MCF 10A (cell line): Measurements from ENCODE around the gene SPATA3. TPM values are rescaled to one million over a fixed set of nuclear protein-coding genes. Genes with fewer than 3 reads are reported as not detected.

Experiments
- BruUV-seq: library from RNA; stranded (reverse); fragments of 400-500 nt; replicated peaks from 2 replicates; lab custom pipeline; 2021; lab: Mats Ljungman, UMichigan
- CTCF ChIA-PET: fragments of 300-600 bp; sonication (Branson Sonifier 250); formaldehyde crosslinking; extraction: SDS; loops from one replicate; lab custom pipeline; 2021; ENCODE audit warnings: antibody characterized with exemption, inconsistent platforms; lab: Yijun Ruan, JAX
- POLR2A ChIA-PET: fragments of 300-600, 350-650 bp; sonication (Branson Sonifier 250); formaldehyde crosslinking; extraction: SDS; loops from one replicate; lab custom pipeline; 2020; ENCODE audit warnings: antibody characterized with exemption, inconsistent platforms; lab: Yijun Ruan, JAX
- DNase-seq: peaks from one replicate; pipeline ENCODE4 v3.0.0-alpha.2; 2018; ENCODE audit not compliant: unreplicated experiment
- H3K27ac Mint-ChIP-seq: one replicate; pipeline ENCODE4 v1.8.0; 2022; ENCODE audit warnings: mild to moderate bottlenecking, low read depth, mixed read lengths; ENCODE audit not compliant: unreplicated experiment
- H3K27me3 Mint-ChIP-seq: one replicate; pipeline ENCODE4 v1.8.0; 2022; ENCODE audit warnings: mixed read lengths; ENCODE audit not compliant: insufficient read depth, unreplicated experiment
- H3K36me3 Mint-ChIP-seq: one replicate; pipeline ENCODE4 v1.8.0; 2022; ENCODE audit warnings: mild to moderate bottlenecking, moderate library complexity, mixed read lengths; ENCODE audit not compliant: insufficient read depth, unreplicated experiment
- H3K4me1 Mint-ChIP-seq: one replicate; pipeline ENCODE4 v1.8.0; 2022; ENCODE audit warnings: mixed read lengths; ENCODE audit not compliant: insufficient read depth, unreplicated experiment
- H3K4me3 Mint-ChIP-seq: one replicate; pipeline ENCODE4 v1.8.0; 2022; ENCODE audit warnings: mild to moderate bottlenecking, moderate library complexity, mixed read lengths; ENCODE audit not compliant: unreplicated experiment
- H3K9me3 Mint-ChIP-seq: one replicate; pipeline ENCODE4 v1.8.0; 2022; ENCODE audit warnings: mixed read lengths; ENCODE audit not compliant: unreplicated experiment
- intact Hi-C: fragments of 100-400 bp; cut with micrococcal nuclease; formaldehyde crosslinking; loops from 2 replicates; pipeline ENCODE4 v1.14.1; 2022
- total RNA-seq: library from RNA; stranded (reverse); gene quantifications from 2 replicates; pipeline ENCODE4 v1.2.3, GENCODE V29; 2022
- TF ChIP-seq, protein P1 (sequence below): fragments of 200-600 bp; IDR thresholded peaks from one replicate; pipeline ENCODE4 v1.8.0; 2022; ENCODE audit warnings: antibody characterized with exemption, mild to moderate bottlenecking; ENCODE audit not compliant: unreplicated experiment

The SPATA3 gene
- total RNA-seq, 1 experiment from 2014 or later, result not detected

- intact Hi-C loops, result no loop called here
- TF ChIP-seq, protein P1, sequence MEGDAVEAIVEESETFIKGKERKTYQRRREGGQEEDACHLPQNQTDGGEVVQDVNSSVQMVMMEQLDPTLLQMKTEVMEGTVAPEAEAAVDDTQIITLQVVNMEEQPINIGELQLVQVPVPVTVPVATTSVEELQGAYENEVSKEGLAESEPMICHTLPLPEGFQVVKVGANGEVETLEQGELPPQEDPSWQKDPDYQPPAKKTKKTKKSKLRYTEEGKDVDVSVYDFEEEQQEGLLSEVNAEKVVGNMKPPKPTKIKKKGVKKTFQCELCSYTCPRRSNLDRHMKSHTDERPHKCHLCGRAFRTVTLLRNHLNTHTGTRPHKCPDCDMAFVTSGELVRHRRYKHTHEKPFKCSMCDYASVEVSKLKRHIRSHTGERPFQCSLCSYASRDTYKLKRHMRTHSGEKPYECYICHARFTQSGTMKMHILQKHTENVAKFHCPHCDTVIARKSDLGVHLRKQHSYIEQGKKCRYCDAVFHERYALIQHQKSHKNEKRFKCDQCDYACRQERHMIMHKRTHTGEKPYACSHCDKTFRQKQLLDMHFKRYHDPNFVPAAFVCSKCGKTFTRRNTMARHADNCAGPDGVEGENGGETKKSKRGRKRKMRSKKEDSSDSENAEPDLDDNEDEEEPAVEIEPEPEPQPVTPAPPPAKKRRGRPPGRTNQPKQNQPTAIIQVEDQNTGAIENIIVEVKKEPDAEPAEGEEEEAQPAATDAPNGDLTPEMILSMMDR, result no peak
- Mint-ChIP-seq H3K27ac (no peak overlapping the region), H3K4me1 (peaks cover 14% of the 10 kb centered on the region), H3K27me3 (peaks cover 25% of the 10 kb centered on the region), H3K36me3 (no peaks in the 10 kb centered on the region), H3K9me3 (no peaks in the 10 kb centered on the region), H3K4me3 (no peak overlapping the region)
- no peak for DNase-seq
- ChIA-PET CTCF (interaction anchor here (0.5 kb wide), 1 partner anchor 608 kb away, joined by 3 read pairs; no protein-coding TSS in a partner anchor), POLR2A (interaction anchor here (0.6 to 1.4 kb wide), 2 partner anchors 9 to 62 kb away, joined by 3 to 4 read pairs; no protein-coding TSS in a partner anchor)
- no TSS peak for BruUV-seq
These were observed 19.6 kb downstream of the SPATA3 start for GRCh38 chr2:231015478-231015877.

- no peak for DNase-seq
- TF ChIP-seq, protein P1, result no peak
- intact Hi-C loops, result no loop called here
- Mint-ChIP-seq H3K27ac (no peak overlapping the region), H3K9me3 (no peaks in the 10 kb centered on the region), H3K4me3 (no peak overlapping the region), H3K27me3 (peaks cover 23% of the 10 kb centered on the region), H3K4me1 (peaks cover 14% of the 10 kb centered on the region), H3K36me3 (no peaks in the 10 kb centered on the region)
- BruUV-seq, result no TSS peak
- CTCF ChIA-PET, result interaction anchor here (0.5 to 0.7 kb wide), 2 partner anchors 113 to 607 kb away, joined by 3 read pairs; no protein-coding TSS in a partner anchor
- POLR2A ChIA-PET, result interaction anchor here (1.4 kb wide), 1 partner anchor 9 kb away, joined by 4 read pairs; no protein-coding TSS in a partner anchor
These were observed 20.0 kb downstream of the SPATA3 start for GRCh38 chr2:231015926-231016325.

DNA sequence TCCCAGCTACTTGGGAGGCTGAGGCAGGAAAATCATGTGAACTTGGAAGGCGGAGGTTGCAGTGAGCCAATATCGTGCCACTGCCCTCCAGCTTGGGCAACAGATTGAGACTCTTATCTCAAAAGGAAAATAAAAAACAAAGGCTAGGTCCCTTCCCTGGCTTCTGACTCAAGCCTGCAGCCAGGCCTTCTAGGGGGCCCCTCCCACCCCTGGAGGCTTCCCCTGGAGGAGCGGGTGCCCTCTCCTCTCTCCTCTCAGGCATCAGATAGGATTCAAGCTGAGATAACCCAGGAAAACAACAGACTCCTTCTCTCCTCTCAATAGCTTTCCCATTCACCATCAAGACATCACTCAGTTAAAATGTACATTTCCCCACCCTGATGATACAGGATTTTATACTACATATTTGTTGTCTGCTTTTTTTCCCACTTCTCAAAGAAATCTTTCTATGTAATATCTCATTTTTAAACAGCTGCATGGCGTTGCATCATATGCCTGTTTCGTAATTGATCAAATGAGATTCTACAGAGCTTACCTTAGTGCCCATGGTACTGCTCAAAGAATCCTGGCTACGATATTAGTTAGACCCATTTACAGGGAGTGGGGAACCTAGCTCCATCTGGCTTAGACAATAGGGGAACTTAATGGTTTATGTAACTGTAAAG lies 20.8 kb downstream of the SPATA3 start:
- H3K27ac Mint-ChIP-seq, result peak overlapping the region; percentile 25
- H3K36me3 Mint-ChIP-seq, result no peaks in the 10 kb centered on the region
- ChIA-PET CTCF (interaction anchor here (0.7 to 1.7 kb wide), 3 partner anchors 29 to 166 kb away, joined by 3 to 5 read pairs (median 4); no protein-coding TSS in a partner anchor), POLR2A (interaction anchor here (1.0 to 1.4 kb wide), 2 partner anchors 10 to 34 kb away, joined by 3 to 4 read pairs; no protein-coding TSS in a partner anchor)
- H3K4me3 Mint-ChIP-seq, result no peak overlapping the region
- H3K4me1 Mint-ChIP-seq, result peaks cover 14% of the 10 kb centered on the region
- TF ChIP-seq, protein P1, result no peak
- H3K27me3 Mint-ChIP-seq, result peaks cover 19% of the 10 kb centered on the region
- DNase-seq, result peak; percentile 37
- H3K9me3 Mint-ChIP-seq, result no peaks in the 10 kb centered on the region
- intact Hi-C loops, result no loop called here
- BruUV-seq, result no TSS peak

- TF ChIP-seq, protein P1, result no peak
- H3K27ac Mint-ChIP-seq, result peak overlapping the region; percentile 25
- no peaks in the 10 kb centered on the region for H3K36me3 Mint-ChIP-seq
- no peak overlapping the region for H3K4me3 Mint-ChIP-seq
- intact Hi-C loops, result no loop called here
- ChIA-PET POLR2A (interaction anchor here (1.0 kb wide), 1 partner anchor 34 kb away, joined by 3 read pairs; no protein-coding TSS in a partner anchor), CTCF (interaction anchor here (0.8 to 1.7 kb wide), 2 partner anchors 30 to 167 kb away, joined by 4 to 5 read pairs; no protein-coding TSS in a partner anchor)
- H3K4me1 Mint-ChIP-seq, result peaks cover 14% of the 10 kb centered on the region
- peaks cover 14% of the 10 kb centered on the region for H3K27me3 Mint-ChIP-seq
- no TSS peak for BruUV-seq
- no peak for DNase-seq
- H3K9me3 Mint-ChIP-seq, result no peaks in the 10 kb centered on the region
These were observed 21.3 kb downstream of the SPATA3 start for GRCh38 chr2:231017231-231017598.
